ENCODE measurements around the gene METTL27.
"Not testable (repeated sequence)": the region's sequence is repeated elsewhere in the genome, so short reads cannot be mapped to it uniquely, and the experiment has no call there.

The METTL27 gene

GRCh38 chr7:73842067-73842976, at the start of gene METTL27:
TSS of gene METTL27 (minus strand) at chr7:73842516. CDS start at chr7:73842140, 376 bp downstream.
- peak; percentile 93 for DNase-seq

- DNase-seq: no peak
Observed at GRCh38 chr7:73891178-73891885, 49.0 kb upstream of the METTL27 start.

DNA sequence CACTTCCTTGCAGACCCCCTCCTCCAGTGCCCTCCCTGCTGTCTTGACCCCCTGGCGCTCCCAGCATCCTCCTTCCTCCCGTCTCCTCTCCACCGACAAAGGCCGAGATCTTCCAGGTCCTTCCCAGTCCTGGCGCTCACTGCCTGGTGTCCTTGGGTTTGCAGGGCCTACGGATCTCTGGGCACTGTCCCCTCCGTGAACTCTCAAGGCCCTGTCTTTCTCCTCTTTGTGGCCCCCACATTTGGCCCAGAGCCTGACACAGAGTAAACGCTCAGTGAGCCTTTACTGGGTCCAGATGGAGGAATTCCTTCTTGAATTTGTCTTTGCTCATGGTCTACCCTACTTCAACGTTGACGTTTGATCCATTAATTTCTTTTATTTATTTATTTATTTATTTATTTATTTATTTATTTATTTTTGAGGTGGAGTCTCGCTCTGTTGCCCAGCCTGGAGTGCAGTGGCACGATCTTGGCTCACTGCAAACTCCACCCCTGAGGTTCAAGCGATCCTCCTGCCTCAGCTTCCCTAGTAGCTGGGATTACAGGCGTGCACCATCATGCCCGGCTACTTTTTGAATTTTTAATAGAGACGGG, 48.3 kb upstream of the METTL27 start:
- DNase-seq: no peak

GRCh38 chr7:73888959-73889358, 46.6 kb upstream of the METTL27 start:
- DNase-seq: peak; percentile 46

DNA sequence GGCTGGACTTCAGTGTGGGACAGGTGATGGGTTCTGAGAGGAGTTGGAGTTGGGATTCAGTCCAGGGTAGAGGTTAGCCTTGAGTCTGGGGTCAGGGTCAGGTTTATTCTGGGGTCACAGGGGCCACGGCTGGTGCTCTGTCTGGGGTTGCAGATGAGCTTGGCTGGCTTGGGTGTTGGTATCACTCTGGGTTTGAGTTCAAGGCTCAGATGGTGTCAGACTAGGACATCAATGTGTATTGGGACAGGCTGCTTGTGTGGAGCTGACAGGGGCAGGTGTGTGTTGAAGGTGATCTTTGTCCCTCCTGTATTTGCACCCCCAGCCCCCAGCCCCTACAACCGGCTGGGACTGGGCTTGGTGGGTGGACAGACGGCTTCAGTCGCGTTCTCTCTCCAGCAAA, 45.4 kb upstream of the METTL27 start:
- no peak for DNase-seq

DNA sequence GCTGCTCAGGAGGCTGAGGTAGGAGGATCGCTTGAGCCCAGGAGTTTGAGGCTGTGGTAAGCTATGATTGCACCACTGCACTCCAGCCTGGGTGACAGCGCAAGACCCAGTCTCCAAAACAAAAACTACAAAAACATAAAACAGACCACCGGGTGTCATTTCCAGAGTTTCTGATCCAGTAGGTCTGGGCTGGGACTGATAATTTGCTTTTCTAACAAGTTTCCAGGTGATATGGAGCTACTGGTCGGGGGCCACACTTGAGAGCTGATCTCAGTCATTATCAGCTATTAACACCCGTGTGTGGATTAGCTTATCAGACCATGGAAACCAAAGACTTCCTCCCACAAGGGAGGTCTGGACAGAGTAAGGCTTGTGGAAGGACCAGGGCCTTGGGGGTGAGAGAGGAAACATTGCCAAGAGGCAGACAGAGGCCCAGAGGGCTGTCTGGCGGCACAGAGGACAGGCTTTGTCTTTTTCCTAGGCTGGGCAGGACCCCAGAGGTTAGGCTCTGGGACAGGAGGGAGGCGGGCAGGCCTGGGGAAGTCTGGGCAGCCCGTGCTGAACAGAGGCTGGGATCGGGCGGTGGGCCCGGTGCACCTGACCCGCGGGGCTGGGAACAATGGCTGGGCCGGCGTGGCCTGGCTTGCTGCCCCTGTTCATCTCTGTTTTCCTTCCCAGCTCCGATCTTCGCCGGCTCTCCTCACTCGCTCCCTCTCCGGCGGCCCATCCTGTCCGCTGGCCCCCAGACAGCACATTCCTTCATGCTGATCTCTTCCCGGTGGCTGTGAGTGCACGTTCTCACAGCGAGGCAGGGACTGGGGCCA, 43.9 kb upstream of the METTL27 start:
- DNase-seq: no peak

- DNase-seq: no peak
Observed at GRCh38 chr7:73885433-73885974, 43.2 kb upstream of the METTL27 start.

- DNase-seq: not testable (repeated sequence)
Observed at GRCh38 chr7:73884867-73885422, 42.6 kb upstream of the METTL27 start.

GRCh38 chr7:73882047-73882402, 39.7 kb upstream of the METTL27 start:
- no peak for DNase-seq

GRCh38 chr7:73881352-73882046, 39.2 kb upstream of the METTL27 start:
- DNase-seq: no peak

GRCh38 chr7:73880755-73881328, 38.5 kb upstream of the METTL27 start:
- no peak for DNase-seq

DNA sequence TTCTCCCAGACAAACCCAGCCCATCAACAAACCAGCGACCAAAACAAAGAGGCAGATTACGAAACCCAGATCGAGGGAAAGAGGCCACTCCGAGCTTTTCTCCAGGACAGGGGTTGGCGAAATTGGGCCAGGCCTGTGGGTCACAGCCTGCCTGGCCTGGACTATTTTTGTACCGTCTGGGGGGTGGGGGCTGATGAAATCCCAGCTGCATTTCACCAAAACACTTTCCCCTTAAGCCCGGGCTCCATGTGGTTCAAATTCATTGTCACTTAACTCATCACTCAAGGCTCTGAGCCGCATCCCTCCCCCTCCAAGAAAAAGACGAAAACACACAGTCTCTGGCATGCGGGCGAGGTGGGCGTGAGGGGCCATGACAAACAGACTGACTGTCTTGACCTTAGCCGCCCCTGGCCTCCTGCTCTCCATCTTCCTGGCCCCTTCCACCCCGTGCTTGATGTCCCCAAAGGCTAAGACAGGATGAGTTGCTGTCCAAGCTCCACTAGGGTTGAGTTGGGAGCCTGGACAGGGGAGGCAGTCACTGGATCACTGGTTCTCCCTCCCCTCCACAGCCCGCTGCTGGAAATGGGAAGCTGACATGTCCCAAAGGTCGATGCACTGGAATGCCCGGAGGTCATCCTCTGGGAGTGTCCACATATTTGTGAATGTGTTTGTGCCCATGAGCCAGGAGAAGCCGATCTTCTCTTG, 37.8 kb upstream of the METTL27 start:
- DNase-seq: no peak

- no peak for DNase-seq
Observed at GRCh38 chr7:73876973-73877372, 34.7 kb upstream of the METTL27 start.

GRCh38 chr7:73876361-73876760, 34.0 kb upstream of the METTL27 start:
- no peak for DNase-seq

GRCh38 chr7:73872056-73872908, 30.0 kb upstream of the METTL27 start:
- no peak for DNase-seq

GRCh38 chr7:73871163-73872011, 29.1 kb upstream of the METTL27 start:
- DNase-seq: no peak

DNA sequence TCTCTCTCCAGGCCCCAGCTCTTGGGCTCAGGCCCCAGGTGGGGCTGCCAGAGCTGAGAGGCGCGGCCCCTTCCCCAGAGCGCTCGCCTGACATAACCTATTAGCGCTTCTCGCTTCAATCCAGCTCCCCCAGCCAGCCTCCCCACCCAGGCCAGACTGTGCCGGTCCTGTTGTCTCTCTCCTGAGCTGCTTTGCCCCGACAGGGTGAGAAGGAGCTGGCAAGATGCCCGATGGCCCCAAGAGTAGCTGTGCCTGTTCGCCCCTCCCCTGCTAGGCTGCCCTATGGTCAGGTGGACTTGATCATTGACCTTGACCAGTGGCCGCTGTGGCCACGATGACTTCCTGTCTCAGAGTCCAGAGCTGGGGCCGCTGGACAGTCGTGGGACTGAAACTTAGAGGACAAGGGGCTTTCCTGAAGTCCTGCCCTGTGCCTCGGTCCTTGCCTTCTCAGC, 27.8 kb upstream of the METTL27 start:
- no peak for DNase-seq

- DNase-seq: no peak
Observed at GRCh38 chr7:73869011-73869798, 26.9 kb upstream of the METTL27 start.
